GM21786 (cell line): ENCODE results near the gene CACNA1C.
"Not testable (repeated sequence)": the region's sequence is repeated elsewhere in the genome, so short reads cannot be mapped to it uniquely, and the experiment has no call there.

Experiments used
- ATAC-seq: cut with Tn5 transposase; IDR thresholded peaks from one replicate; pipeline ENCODE4 v1.9.1; 2021; ENCODE audit not compliant: unreplicated experiment

CACNA1C gene

GRCh38 chr12:2466211-2466610 lies 413.4 kb downstream of the CACNA1C start:
- ATAC-seq: no peak

GRCh38 chr12:2467447-2468195 lies 414.8 kb downstream of the CACNA1C start:
- no peak for ATAC-seq

DNA sequence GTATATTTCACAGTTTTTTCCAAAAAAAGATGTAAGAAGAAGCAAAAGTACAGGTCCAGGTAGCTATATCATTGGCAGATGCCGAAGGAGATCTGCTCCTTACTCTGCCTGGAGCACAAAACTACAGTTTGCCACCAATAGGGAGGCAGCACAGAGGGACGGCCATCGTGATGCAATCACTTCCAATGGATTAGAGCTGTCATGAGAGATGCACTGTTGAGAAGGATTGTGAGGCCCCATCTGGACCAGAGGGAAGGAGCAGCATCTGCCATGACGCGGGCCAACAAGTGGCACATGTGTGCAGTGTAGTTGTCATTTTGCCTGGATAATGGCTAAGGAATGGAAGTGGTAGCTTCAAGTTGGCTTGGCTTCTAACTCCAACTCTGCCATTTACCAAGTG lies 423.2 kb downstream of the CACNA1C start:
- no peak for ATAC-seq

GRCh38 chr12:2477009-2477766 lies 424.4 kb downstream of the CACNA1C start:
- ATAC-seq: no peak

DNA sequence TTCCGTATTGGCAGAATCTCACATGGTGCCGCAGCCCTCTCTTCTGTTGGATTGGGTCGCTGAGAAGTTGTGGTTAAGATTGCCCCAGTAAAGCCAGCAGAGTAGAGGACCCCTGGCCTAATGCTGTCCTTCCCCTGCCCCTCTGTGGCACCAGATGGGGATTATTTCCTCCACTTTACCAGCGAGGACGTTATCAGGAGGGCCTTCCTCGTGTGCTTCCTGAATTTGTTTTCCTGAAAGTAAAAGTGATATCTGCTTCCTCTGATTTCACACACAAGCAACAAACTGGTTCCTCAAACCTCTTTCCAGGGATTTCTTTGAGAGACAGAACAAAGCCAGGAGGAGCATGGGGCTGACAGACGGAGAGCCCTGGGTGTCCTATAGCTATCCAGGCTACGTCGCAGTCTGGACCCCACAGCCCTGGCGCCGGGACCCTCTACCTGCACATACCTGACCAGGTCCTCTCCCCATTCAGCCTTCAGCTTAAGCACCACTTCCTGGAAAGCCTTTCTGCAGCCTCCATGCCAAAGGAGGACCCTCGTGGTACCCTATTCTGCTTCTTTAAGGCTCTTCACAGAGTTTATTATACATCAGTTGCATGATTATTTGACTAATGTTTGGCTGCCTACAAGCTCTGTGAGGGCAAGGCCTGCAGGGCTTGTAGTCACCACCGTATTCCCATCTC lies 427.2 kb downstream of the CACNA1C start:
- no peak for ATAC-seq

DNA sequence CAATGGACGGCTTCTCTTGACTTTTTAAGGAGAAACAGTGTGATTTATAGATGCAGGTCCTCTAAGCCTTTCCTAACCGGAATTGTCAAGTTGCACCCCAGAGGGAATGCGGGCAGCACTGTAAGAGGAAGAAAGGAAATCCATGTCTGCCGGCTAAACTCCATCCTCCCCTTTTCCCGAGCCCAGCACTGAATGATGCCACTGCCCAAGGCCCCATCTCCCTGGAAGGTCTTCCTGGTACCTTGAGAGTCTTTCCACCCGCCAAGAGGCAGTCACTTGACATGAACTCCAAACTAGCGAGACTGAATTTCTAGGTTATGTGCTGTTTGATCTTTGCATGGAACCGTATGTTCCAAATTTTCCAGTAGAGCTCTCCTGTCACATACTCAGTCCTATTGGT lies 428.6 kb downstream of the CACNA1C start:
- ATAC-seq: no peak

DNA sequence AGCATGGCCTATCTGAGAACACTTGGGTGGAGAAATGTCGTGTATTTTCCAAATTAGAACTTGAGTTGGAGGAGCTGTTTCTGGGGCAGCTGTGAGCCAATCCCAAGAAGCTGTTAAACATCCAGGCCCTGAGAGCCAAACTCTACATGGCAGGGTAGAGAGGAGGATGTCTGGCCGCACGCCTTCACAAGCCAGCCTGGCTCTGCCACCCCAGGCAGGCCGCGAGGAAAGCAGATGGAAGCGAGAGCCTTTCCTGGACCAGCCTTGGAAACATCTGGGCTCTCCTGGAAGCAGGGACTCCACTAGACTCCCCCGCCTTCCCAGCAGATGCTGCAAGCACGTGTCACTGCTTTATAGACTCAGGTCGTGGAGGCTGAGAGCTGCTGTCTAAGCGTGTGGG lies 429.2 kb downstream of the CACNA1C start:
- ATAC-seq: no peak

- ATAC-seq: no peak
Measured at GRCh38 chr12:2482938-2483660, 430.3 kb downstream of the CACNA1C start.

DNA sequence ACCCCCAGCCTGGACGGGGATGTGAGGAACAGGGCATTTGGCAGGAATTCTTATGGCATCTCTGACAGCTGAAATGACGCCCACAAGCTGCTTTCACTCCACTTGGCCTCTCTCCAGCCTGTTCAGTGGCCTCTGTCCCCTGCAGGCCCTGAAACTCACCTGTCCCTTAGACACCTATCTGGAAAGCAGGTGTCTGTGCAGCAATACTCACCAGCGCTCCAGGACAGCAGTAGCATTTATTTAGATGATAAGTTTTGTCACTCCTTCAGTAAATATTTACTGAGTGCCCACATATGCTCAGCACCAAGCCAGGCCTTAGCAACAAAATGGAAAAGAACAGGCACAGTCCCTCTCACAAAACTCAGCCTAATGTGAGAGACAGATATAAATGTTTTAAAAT lies 430.9 kb downstream of the CACNA1C start:
- no peak for ATAC-seq

- no peak for ATAC-seq
Measured at GRCh38 chr12:2484141-2484776, 431.5 kb downstream of the CACNA1C start.

- no peak for ATAC-seq
Measured at GRCh38 chr12:2485681-2486080, 432.9 kb downstream of the CACNA1C start.

GRCh38 chr12:2486796-2487195 lies 434.0 kb downstream of the CACNA1C start:
- ATAC-seq: no peak

DNA sequence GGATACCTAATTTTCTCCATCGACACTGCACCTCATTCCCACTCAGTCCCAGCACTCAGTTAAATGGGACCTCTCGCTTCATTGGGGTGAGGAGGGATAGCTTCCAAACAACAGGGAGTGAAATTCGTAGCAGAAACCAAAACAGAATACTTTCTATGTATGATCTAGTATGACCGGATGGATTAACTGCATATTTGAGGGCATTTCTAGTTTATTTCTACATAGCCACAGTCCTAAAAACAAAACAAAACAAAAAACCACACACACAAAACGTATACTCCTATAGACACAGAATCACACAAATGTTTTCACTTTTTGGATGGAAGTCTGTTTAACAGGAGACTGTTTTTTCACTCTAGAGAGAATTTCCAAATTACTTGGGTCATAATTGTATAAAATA lies 434.5 kb downstream of the CACNA1C start:
- ATAC-seq: no peak

DNA sequence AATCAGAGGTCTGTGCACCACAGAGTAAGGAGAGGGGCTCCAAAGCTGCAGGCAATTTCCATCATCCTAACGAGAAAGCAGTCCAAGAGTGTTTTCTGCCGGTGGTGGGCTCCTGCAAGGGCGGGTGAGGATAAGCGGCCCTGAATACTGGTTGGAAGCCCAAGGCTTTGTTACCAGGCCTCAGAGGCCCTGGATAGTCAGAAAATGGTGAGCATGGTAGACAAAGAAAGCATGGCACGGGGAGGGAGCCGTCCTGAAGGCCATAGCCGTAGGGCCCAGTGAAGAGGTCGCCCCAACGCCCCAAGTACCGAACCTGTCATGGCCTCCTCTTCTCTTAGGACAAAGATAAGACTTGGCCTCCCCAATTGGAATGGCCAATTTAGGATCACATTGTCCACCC lies 435.3 kb downstream of the CACNA1C start:
- ATAC-seq: no peak

DNA sequence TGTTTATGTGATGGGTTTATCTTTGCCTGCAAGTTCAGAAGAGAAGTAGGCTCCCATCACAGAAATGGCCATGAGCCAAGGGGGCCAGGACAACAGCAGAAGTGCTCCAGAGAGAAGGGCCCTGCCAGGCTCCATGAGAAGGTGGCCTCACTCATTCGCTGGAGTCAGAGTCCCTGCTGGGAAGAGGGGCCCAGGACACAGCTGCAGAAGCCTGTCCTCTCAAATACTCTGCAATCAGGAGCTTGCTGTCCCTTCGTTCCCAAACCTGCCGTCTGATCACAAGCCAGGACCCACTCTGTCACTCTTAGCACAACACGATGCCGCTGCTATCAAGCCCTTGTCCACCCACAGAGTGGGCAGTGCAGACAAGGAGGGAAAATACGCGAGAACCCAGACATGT lies 435.8 kb downstream of the CACNA1C start:
- no peak for ATAC-seq

- no peak for ATAC-seq
Measured at GRCh38 chr12:2489275-2489674, 436.5 kb downstream of the CACNA1C start.

GRCh38 chr12:2490831-2491230 lies 438.0 kb downstream of the CACNA1C start:
- no peak for ATAC-seq

- not testable (repeated sequence) for ATAC-seq
Measured at GRCh38 chr12:2491349-2491748, 438.6 kb downstream of the CACNA1C start.

- no peak for ATAC-seq
Measured at GRCh38 chr12:2492236-2492635, 439.4 kb downstream of the CACNA1C start.

GRCh38 chr12:2493086-2493485 lies 440.3 kb downstream of the CACNA1C start:
- no peak for ATAC-seq
